H1 (cell line): ENCODE results near the gene DCANP1. TPM values are rescaled to one million over a fixed set of nuclear protein-coding genes. Genes with fewer than 3 reads are reported as not detected.

Source experiments
- CTCF ChIA-PET: fragments of 300-600 bp; sonication (Branson Sonifier 250); formaldehyde crosslinking; loops from one replicate; lab custom pipeline; 2021; ENCODE audit not compliant: partially characterized antibody; lab: Charles Lee
- POLR2A ChIA-PET: fragments of 300-600 bp; sonication (Branson Sonifier 250); formaldehyde crosslinking; loops from one replicate; lab custom pipeline; 2021; ENCODE audit warnings: inconsistent platforms; ENCODE audit not compliant: partially characterized antibody; lab: Charles Lee
- DNase-seq, 2 experiments: peaks; one replicate each; pipeline versions ENCODE4 v3.0.0 to v3.0.0-alpha.2; 2010 to 2022; ENCODE audit warnings: low spot score in 2 of 2, low read depth in 1 of 2, mixed read lengths in 1 of 2
- FAIRE-seq: peaks from 2 replicates; lab custom pipeline; 2011; peaks lifted over from hg19 to GRCh38; lab: Jason Lieb, UNC
- H2AFZ ChIP-seq: 2 replicates; pipeline ENCODE4 v1.8.1; 2012; ENCODE audit warnings: low read length, inconsistent platforms
- H2AK5ac ChIP-seq: 2 replicates; pipeline ENCODE4 v1.6.1; 2013; ENCODE audit warnings: low read depth, low read length
- H2BK120ac ChIP-seq: replicated peaks from 2 replicates; pipeline ENCODE3; 2013; ENCODE audit warnings: low read depth, low read length, inconsistent platforms
- H2BK12ac ChIP-seq: 2 replicates; pipeline ENCODE4 v1.6.1; 2013; ENCODE audit warnings: low read depth, low read length
- H2BK15ac ChIP-seq: 2 replicates; pipeline ENCODE4 v1.6.1; 2013; ENCODE audit warnings: low read length
- H2BK20ac ChIP-seq: 2 replicates; pipeline ENCODE4 v1.6.1; 2013; ENCODE audit warnings: low read length
- H2BK5ac ChIP-seq: 2 replicates; pipeline ENCODE4 v1.6.1; 2013; ENCODE audit warnings: low read depth, low read length
- H3K14ac ChIP-seq: 2 replicates; pipeline ENCODE4 v1.6.1; 2013; ENCODE audit warnings: inconsistent platforms; ENCODE audit not compliant: insufficient read length
- H3K18ac ChIP-seq: 2 replicates; pipeline ENCODE4 v1.6.1; 2013; ENCODE audit warnings: low read length; ENCODE audit errors: extremely low read depth
- H3K23ac ChIP-seq: 2 replicates; pipeline ENCODE4 v1.6.1; 2013; ENCODE audit warnings: inconsistent platforms; ENCODE audit not compliant: insufficient read length
- H3K23me2 ChIP-seq: 2 replicates; pipeline ENCODE4 v1.6.1; 2013; ENCODE audit warnings: low read depth, low read length
- H3K27ac ChIP-seq: 2 replicates; pipeline ENCODE4 v1.6.1; 2011; ENCODE audit warnings: low read depth, low read length, inconsistent platforms
- H3K27me3 ChIP-seq, 4 experiments: replicated peaks in 1 of 4; 1 replicate in 1 of 4; 2 replicates in 3 of 4; pipeline versions ENCODE4 v1.6.1 to v1.8.1; 2011 to 2013; ENCODE audit warnings: low read length in 3 of 4, mild to moderate bottlenecking in 3 of 4, inconsistent platforms in 2 of 4, mixed read lengths in 2 of 4, moderate library complexity in 1 of 4; ENCODE audit not compliant: control insufficient read depth in 3 of 4, insufficient read depth in 3 of 4; ENCODE audit errors: extremely low read depth in 1 of 4
- H3K36me3 ChIP-seq, 4 experiments: 2 replicates each; pipeline versions ENCODE4 v1.6.1 to v1.8.1; 2011 to 2013; ENCODE audit warnings: mild to moderate bottlenecking in 4 of 4, low read length in 3 of 4, moderate library complexity in 2 of 4, control low read depth in 1 of 4, inconsistent platforms in 1 of 4; ENCODE audit not compliant: insufficient read depth in 4 of 4, control insufficient read depth in 2 of 4
- H3K4ac ChIP-seq: replicated peaks from 2 replicates; pipeline ENCODE3; 2013; ENCODE audit warnings: low read length, low read depth, mixed read lengths, inconsistent platforms; ENCODE audit not compliant: insufficient read length
- H3K4me1 ChIP-seq, 4 experiments: replicated peaks in 1 of 4; 1 replicate in 1 of 4; 2 replicates in 3 of 4; pipeline versions ENCODE4 v1.6.1 to v1.8.1; 2011 to 2013; ENCODE audit warnings: low read length in 3 of 4, inconsistent platforms in 2 of 4, mixed read lengths in 1 of 4; ENCODE audit not compliant: insufficient read depth in 4 of 4, control insufficient read depth in 3 of 4
- H3K4me2 ChIP-seq, 2 experiments: 2 replicates each; pipeline versions ENCODE4 v1.6.1 to v1.8.1; 2011 to 2013; ENCODE audit warnings: low read depth in 2 of 2, low read length in 2 of 2, control low read depth in 1 of 2, inconsistent platforms in 1 of 2, mild to moderate bottlenecking in 1 of 2; ENCODE audit not compliant: insufficient read depth in 1 of 2
- H3K4me3 ChIP-seq, 4 experiments: fragments of 200-600, 300-600 bp in 1 of 4; sonication (generic), shearing (Covaris generic), sonication (Bioruptor Twin) in 1 of 4; 2 replicates each; pipeline versions ENCODE4 v1.5.1 to v1.8.1; 2011 to 2016; ENCODE audit warnings: low read length in 4 of 4, low read depth in 3 of 4, control low read depth in 2 of 4, inconsistent platforms in 2 of 4, mild to moderate bottlenecking in 2 of 4, mixed read lengths in 1 of 4, moderate library complexity in 1 of 4; ENCODE audit not compliant: insufficient read depth in 2 of 4; ENCODE audit errors: extremely low read depth in 1 of 4
- H3K56ac ChIP-seq: replicated peaks from 2 replicates; pipeline ENCODE3; 2013; ENCODE audit warnings: low read depth, mild to moderate bottlenecking, mixed read lengths, low read length, inconsistent platforms; ENCODE audit not compliant: insufficient read length
- H3K79me1 ChIP-seq: 2 replicates; pipeline ENCODE4 v1.6.1; 2013; ENCODE audit warnings: low read depth, low read length, control low read depth
- H3K79me2 ChIP-seq, 2 experiments: 2 replicates each; pipeline versions ENCODE4 v1.6.1 to v1.8.1; 2012 to 2013; ENCODE audit warnings: low read length in 2 of 2, mild to moderate bottlenecking in 2 of 2, inconsistent platforms in 1 of 2; ENCODE audit not compliant: insufficient read depth in 2 of 2, control insufficient read depth in 1 of 2
- H3K9ac ChIP-seq, 4 experiments: replicated peaks in 1 of 4; 1 replicate in 1 of 4; 2 replicates in 3 of 4; pipeline versions ENCODE4 v1.6.1 to v1.8.1; 2011 to 2013; ENCODE audit warnings: low read depth in 3 of 4, low read length in 3 of 4, control low read depth in 2 of 4, mild to moderate bottlenecking in 2 of 4, moderate library complexity in 2 of 4, inconsistent platforms in 1 of 4; ENCODE audit errors: extremely low read depth in 1 of 4
- H3K9me3 ChIP-seq, 2 experiments: 2 replicates each; pipeline versions ENCODE4 v1.6.1 to v1.8.1; 2012 to 2013; ENCODE audit warnings: mild to moderate bottlenecking in 2 of 2, moderate library complexity in 2 of 2, control low read depth in 1 of 2, inconsistent platforms in 1 of 2, low read depth in 1 of 2, low read length in 1 of 2, mixed read lengths in 1 of 2; ENCODE audit not compliant: insufficient read depth in 2 of 2
- H4K20me1 ChIP-seq, 2 experiments: replicated peaks in 1 of 2; 2 replicates each; pipeline versions ENCODE3 to v1.8.1; 2011 to 2013; ENCODE audit warnings: inconsistent platforms in 2 of 2, low read length in 2 of 2, mild to moderate bottlenecking in 1 of 2; ENCODE audit not compliant: insufficient read depth in 2 of 2, control insufficient read depth in 1 of 2
- H4K5ac ChIP-seq: 2 replicates; pipeline ENCODE4 v1.6.1; 2013; ENCODE audit warnings: low read length, low read depth, mixed read lengths, inconsistent platforms; ENCODE audit not compliant: insufficient read length
- H4K8ac ChIP-seq: 2 replicates; pipeline ENCODE4 v1.8.0; 2013; ENCODE audit warnings: mild to moderate bottlenecking, moderate library complexity, low read length, inconsistent platforms; ENCODE audit not compliant: insufficient read depth; ENCODE audit errors: extremely low read depth
- H4K91ac ChIP-seq: replicated peaks from 2 replicates; pipeline ENCODE3; 2013; ENCODE audit warnings: low read length, mixed read lengths, inconsistent platforms; ENCODE audit not compliant: insufficient read length
- E2F6 ChIP-seq: IDR thresholded peaks from 2 replicates; pipeline ENCODE4 v1.6.1; 2012; ENCODE audit warnings: inconsistent platforms
- SUZ12 ChIP-seq: fragments of 200-600 bp; sonication (generic); IDR thresholded peaks from 2 replicates; pipeline ENCODE4 v1.6.1; 2012; ENCODE audit warnings: mild to moderate bottlenecking, inconsistent platforms, low read length, moderate library complexity, mixed read lengths
- TEAD4 ChIP-seq: IDR thresholded peaks from 2 replicates; pipeline ENCODE4 v1.6.1; 2012; ENCODE audit warnings: low read depth, low read length, inconsistent platforms, mixed read lengths
- WGBS, 2 experiments: shearing (Covaris generic) in 1 of 2; methylation state at CpG; one replicate each; pipeline versions ENCODE4 v1.1.6 to v1.1.7; 2013 to 2015; ENCODE audit warnings: low lambda C conversion rate in 2 of 2, mixed read lengths in 2 of 2, inconsistent platforms in 1 of 2, low coverage in 1 of 2, missing lambda C conversion rate in 1 of 2; ENCODE audit not compliant: insufficient replicate concordance in 2 of 2, insufficient coverage in 1 of 2, insufficient read length in 1 of 2; ENCODE audit errors: extremely low coverage in 1 of 2, missing lambda C conversion rate in 1 of 2; 5-methylcytosine and 5-hydroxymethylcytosine counted together
- polyA plus RNA-seq, 7 experiments: library from polyadenylated mRNA; depleted of rRNA in 3 of 7; stranded (reverse) in 5 of 7; unstranded in 2 of 7; fragments of >200 nt in 5 of 7; fragments of 200-250 nt in 2 of 7; gene quantifications; 1 replicate in 5 of 7; 2 replicates in 1 of 7; 4 replicates in 1 of 7; pipeline versions ENCODE4 v1.2.1 to v1.2.3, GENCODE V29; 2011 to 2013; ENCODE audit warnings: missing spikeins in 2 of 7, mixed read lengths in 2 of 7
- total RNA-seq: library from RNA; stranded (reverse); fragmentation: NEBNext Ultra II Directional; extraction: Animal tissue kit (Norgen Biotek cat#: 25700); gene quantifications from 2 replicates; pipeline ENCODE4 v1.2.1, GENCODE V29; 2021

DCANP1 gene
- total and polyA plus RNA-seq, 2 of the 8 experiments (the other 6 are each of a cell fraction or from before 2014, with no cell fraction given): not detected

- Histone ChIP-seq H3K56ac (no peak overlapping the region), H3K4me1 (no peaks in the 10 kb centered on the region; a peak in 1 of 7 replicates), H2BK20ac (no peak overlapping the region), H4K5ac (no peak overlapping the region), H4K8ac (no peak overlapping the region), H3K36me3 (no peaks in the 10 kb centered on the region), H2AK5ac (no peak overlapping the region), H3K4ac (no peak overlapping the region), H3K18ac (no peak overlapping the region; the same call in 1 of the 2 replicates), H3K27me3 (no peaks in the 10 kb centered on the region; a peak in 1 of 7 replicates), H3K4me3 (no peak overlapping the region), H3K23me2 (no peaks in the 10 kb centered on the region; the same call in 1 of the 2 replicates), H2BK120ac (no peak overlapping the region), H3K27ac (no peak overlapping the region), H3K9ac (no peak overlapping the region), H3K23ac (no peak overlapping the region), H3K9me3 (no peaks in the 10 kb centered on the region), H3K14ac (no peak overlapping the region), H2BK5ac (no peak overlapping the region), H4K20me1 (no peaks in the 10 kb centered on the region), H2BK15ac (no peak overlapping the region), H4K91ac (no peak overlapping the region), H2BK12ac (no peak overlapping the region), H3K4me2 (no peak overlapping the region), H2AFZ (no peak overlapping the region), H3K79me1 (no peaks in the 10 kb centered on the region), H3K79me2 (no peaks in the 10 kb centered on the region)
- FAIRE-seq (no peak), DNase-seq (peak in 1 of 2 experiments; percentile 41)
- ChIA-PET POLR2A (no interaction called here), CTCF (interaction anchor here (0.9 to 19.4 kb wide), 7 partner anchors 8 to 127 kb away, joined by 3 to 264 read pairs (median 5); no protein-coding TSS in a partner anchor)
- WGBS, 2 experiments: 80% methylated on average over 11 of the region's 11 CpGs; no CpG with 5 or more reads in 1 of the 2 experiments
- TF ChIP-seq SUZ12 (no peak), E2F6 (no peak), TEAD4 (no peak)
Measured at GRCh38 chr5:135439231-135440205, 7.6 kb downstream of the DCANP1 start.
